GM18526 (cell line): ENCODE results near the gene AK9.

Experiments
- POLR2A ChIP-seq: IDR thresholded peaks from 3 replicates; pipeline ENCODE4 v1.6.1; 2011; ENCODE audit not compliant: insufficient read length; ENCODE audit errors: extremely low read depth

AK9 gene

DNA sequence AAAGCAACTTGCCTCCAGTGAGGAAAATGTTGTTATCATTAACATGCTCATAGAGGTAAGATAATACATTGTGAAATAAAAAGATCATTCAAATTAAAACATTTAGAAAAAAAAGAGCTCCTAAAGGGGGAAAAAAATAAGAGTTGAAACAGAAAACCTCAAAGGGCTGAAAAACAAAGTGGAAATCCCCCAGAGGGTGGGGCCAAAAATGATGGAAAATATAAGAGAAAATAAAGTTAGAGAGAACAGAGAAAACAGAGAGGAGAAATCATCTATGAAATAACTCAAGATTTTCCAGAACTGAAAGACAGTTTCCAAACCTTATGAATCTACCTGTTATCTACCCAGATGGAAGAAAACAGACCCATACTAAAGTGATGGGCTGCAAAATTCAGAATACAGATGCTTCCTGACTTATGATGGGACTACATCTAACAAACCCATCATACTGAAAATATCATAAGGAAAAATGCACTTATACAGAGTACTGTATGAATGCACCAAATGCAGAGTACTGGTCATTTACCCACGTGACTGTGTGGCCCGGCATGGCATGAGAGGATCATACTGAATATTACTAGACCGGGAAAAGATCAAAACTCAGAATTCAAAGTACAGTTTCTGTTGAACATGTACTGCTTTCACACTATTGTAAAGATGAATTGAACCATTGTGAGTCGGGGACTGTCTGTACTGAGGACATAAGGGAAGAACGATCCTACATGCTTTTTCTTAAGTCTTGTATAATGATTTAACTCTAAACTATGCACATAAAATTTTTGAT is 212.0 kb downstream of the AK9 start:
- TF ChIP-seq POLR2A: no peak

DNA sequence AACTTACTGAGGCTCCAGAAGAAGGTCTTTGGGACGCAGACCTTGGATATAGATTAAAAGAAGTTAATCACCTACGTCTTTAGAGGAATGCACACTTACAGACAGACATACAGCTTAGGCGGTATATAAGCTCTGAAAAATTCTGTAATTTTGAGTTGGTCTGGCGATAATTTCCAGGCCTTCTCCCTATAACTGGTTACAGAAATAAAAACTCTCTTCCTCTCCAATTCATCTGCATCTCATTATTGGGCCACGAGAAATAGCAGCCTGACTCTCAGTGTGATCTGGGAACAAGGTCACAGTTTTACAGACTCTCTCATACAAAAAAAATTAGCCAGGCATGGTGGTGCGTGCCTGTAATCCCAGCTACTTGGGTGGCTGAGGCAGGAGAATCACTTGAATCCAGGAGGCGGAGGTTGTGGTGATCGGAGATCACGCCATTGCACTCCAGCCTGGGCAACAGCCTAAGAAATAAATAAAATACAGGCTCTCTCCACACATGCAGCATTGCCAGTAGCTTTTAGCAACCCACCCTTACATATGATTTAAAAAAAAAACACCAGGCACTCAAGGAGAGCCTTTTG is 212.7 kb downstream of the AK9 start:
- TF ChIP-seq POLR2A: no peak

DNA sequence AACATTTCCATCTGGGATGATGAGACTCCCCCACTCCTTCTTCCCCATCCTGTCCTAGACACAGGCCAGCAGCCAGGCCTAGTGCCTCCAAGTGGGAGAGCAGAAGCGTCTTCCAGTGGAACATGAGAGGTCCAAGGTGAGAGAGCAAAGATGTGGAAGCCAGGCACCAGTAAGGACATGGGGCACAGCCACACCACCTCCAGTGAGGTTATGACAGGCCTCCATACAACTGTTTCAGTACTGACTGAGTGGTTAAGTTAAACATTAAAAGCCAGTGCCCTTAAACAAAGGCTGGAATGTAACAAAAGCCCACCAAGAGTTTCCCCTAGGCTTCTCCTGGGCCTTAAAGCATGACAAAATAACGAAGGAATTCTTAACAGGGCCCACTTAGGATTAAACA is 213.3 kb downstream of the AK9 start:
- no peak for TF ChIP-seq POLR2A

DNA sequence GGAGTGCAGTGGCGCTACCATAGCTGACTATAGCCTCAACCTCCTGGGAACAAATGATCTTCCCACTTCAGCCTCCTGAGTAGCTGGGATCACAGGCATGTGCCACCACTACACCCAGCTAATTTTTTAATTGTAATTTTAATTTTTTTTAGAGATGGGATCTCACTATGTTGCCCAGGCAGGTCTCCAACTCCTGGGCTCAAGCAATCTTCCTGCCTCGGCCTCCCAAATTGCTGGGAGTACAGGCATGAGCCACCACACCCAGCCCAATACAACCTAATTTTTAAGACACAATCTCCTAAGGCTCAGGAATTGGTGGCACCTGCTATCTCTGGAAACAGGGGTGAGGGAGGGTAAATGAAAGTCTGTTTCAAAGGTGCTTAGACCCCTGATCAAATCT is 213.8 kb downstream of the AK9 start:
- TF ChIP-seq POLR2A: no peak

DNA sequence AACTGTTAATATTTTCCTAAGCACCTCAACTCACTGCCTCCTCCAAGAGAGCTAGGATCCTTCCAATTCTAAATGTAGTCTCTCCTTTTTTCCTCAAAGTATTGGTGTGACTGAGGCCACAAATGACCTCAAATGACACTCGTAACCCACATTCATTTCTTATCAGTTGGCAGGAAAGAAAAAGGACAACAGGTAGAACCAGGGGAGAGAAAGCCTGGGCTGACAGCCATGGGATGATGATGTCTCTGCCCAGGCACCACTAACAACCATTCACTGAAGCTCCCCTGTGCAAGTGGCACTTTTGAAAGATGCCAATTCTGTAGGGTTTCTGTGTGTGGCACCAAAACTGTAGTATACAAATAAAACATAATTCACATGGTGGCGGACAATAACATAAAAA is 215.4 kb downstream of the AK9 start:
- TF ChIP-seq POLR2A: no peak

DNA sequence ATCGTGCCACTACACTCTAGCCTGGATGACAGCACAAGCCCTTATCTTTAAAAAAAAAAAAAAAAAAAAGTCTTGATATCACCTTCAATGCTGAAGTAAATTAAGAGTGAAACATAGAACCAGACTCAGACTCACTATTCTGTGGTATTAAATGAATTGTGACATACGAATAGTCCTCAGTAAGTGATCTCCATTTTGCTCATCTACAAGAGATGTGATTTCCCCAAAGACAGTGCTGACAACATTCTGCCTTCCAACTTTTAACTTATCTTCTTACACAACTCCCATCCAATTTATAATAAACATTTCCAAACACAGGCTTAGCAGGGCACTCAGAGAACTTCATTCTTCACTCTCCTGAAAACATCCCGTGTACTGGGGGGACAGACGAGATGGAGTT is 216.0 kb downstream of the AK9 start:
- no peak for TF ChIP-seq POLR2A

DNA sequence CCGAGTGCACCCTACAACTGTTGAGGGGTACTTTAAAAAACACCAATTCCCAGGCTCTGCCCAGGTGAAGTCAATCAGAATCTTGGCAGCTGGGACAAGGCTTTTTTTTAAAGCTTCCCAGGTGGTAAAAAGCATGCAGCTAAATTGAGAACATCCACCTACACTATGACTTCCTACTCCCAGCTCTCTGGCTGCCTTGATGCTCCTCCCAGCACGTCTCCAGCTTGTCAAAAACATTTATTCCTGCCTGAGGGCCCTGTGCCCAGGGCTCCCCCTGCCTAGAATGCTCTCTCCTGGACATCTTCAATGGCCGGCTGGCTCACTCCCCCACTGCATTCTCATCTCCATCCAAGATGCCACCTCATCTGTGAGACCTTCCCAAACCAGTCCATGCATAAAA is 217.9 kb downstream of the AK9 start:
- no peak for TF ChIP-seq POLR2A

DNA sequence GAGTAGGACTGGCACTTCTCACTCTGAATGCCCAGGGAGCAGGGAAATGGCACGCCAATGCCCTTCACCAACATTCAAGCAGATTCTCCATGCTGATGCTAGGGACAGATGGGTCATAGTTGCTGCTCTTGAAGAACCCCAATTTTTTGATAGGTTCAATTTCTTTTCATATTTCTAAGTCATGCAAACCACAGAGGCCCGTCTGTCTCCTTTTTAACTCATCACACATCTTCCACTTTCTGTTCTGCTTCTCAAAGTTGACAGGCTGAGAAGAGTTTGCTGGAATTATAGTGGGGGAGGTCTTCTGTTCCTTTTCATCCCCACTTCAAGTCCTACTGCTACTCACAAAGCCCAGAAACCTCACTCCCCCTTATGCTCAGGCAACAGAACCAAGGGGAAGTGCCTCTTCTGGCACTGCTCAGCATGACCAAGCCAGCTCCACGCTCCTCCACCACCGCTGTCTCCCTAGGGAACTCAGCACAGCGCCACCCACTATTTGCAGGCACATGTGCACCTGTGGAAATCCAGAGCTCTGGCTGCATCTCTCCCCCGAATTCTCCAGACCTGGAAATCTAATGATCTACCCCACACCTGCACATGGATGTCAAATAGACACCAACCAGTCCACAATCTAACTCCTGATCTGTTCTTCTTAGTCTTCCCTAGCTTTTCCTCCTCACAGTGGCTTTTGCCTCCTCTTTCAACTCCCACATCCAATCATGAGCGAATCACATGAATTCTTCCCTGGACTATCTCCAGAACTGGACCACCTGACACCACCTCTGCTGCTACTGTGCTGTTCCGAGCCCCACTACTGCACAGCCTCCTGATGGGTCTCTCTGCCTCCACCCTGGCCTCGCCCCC is 218.6 kb downstream of the AK9 start:
- no peak for TF ChIP-seq POLR2A

DNA sequence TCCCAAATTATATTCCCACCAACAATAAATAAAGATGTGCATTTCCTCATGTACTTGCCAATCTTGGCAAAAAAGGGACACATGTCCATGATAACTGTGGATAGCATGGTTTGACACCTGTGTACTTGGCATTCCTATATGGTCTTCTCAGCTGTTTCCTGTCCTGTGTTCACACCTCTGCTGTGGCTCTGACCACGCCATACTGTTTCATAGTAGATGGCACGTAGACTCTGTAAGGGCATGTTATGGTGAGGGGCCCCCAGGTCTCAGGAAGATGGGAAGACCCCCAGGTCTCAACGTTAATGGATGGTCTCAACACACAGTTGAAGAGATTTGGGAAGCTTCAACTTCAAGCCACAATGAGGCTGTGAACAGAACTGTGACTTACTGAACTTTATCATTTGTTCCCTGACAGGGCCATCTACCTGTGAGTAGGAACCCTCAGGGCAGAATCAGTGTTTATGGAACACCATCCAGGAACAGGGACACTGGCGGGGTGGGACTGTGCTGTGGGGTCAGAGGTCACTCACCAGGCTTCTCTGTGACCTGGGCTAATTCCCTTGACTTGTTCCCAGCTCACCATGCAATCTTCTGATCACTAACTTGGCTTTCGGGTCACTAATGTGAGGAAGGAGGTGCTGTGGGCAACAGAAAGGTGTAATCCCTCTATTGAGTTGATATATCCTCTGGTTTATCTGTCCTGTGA is 219.7 kb downstream of the AK9 start:
- TF ChIP-seq POLR2A: no peak

DNA sequence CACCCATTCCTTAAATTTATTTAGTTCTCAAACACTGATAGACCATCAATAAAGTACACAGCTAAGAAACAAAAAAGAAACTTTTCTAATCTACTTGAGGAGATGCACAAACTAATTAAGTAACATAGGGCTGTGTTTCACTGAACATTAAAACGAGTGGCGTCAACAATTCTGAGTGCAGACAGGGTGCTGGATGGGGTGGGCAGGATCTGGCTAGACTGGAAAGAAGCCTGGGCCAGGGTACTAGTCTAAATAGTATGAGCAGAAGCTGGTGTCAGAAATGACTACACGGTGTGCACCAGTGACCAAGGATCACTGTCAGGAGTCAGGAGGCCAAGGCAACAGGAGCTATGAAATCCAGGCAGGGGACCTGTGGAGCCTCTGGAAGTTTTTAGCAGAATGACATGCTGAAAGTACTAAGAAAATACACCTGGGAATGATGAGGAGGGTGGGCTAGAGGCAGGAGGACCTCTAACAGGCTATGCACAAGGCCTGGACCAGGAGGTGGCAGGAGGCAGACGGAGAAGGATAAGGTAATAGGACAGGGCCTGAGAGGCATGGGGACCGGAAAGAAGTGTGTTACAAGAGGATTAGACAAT is 221.3 kb downstream of the AK9 start:
- TF ChIP-seq POLR2A: no peak

DNA sequence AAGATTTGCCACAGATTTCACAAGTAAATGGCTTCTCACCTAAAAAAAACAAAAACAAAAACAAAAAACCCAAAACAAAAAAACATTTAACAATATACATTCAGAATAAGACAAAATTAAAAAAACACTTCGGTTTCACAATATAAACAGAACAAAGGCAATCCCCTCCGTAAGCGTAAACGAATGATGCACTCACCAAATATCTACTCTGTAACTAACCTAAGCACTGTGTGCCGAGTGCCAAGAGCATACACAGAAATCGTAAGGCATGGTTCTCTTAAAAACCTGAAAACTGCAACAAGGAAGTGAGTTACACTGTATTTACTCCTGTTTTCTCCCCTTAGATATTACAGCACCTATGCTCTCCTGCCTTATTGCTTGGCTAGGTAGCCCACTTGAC is 223.3 kb downstream of the AK9 start:
- no peak for TF ChIP-seq POLR2A

DNA sequence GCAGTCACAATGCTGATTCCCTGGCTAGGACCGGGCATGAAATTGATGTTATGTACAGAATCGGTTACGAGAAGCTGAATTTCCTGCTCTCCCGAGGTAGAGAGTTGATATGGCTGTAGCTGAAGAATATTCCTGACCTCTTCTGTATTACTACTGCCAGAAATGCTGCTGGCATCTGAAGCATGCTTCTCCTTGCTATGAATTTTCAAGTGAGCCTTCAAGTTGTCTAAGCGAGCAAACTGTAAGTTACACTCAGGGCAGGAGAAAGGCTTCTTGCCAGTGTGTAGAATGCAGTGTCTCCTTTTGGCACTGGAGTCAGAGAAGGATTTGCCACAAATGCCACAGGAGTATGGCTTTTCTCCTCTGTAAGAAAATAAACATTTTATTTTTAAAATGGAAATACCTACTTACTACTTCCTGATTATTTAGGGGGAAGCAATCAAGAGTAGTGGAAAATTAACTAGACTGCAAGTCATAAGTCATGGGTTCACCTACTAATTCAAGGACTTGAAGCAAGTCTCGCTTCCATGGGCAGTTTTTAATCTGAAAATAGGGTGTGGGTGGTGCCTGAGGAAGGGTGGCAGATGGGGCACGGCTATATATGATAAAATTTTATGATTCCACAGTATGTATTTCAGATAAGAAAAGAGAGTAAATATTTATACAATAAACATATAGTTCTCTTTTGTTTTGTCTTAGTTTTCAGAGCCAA is 224.6 kb downstream of the AK9 start:
- TF ChIP-seq POLR2A: no peak

DNA sequence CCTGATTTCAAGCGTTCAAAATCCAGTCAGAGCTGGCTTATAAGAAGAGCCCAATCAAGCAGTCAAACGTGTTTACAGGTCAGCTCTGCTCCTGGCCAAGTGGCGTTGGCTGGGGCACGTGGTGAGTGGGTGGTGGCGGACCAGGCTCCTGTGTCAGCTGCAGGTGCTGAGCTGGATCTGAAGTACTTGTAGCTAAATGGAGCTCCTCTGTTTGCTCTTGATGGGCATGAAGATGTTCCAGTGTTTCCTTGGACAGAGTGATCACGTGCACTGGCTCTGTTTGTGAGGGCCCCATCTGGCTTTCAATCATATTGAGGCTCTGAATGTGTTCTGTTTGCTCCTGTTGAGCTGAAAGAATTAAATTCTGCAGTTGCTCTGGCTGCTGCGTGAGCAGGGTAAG is 225.2 kb downstream of the AK9 start:
- no peak for TF ChIP-seq POLR2A

DNA sequence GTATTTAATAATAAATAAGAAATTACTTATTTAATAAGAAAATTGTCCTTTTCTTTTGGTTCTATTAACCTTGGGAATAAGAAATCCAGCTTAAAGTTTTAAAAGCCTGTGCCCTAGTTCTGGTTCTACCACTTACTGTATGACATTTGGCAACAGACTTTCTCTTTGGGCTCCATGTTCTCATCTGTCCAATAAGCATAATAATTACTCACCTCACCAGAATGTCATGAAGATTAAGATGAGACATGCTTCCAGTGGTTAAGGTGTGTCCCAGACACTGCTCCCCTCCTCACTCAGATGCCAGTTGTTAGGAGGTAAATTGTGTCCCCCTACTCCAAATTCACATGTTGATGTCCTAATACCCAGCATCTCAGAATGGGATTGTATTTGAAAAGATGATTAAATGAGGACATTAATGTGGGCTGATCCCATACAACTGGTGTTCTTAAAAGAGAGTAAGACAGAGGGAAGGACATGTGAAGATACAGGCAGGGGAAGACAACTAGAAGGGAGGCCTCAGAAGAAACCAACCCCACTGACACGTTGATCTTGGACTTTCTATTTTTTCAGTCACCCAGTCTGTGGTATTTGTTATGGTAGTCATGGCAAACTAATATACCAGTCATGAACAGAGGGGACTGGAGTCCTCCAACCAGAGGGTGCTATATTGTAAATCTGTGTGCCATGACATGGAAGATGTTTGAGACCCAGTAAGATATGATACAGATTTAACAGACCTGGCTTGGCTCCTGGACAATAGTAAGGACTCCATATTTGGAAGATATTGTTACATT is 229.1 kb downstream of the AK9 start:
- TF ChIP-seq POLR2A: no peak
